ENCODE data around the gene NINJ1.

Gene NINJ1

DNA sequence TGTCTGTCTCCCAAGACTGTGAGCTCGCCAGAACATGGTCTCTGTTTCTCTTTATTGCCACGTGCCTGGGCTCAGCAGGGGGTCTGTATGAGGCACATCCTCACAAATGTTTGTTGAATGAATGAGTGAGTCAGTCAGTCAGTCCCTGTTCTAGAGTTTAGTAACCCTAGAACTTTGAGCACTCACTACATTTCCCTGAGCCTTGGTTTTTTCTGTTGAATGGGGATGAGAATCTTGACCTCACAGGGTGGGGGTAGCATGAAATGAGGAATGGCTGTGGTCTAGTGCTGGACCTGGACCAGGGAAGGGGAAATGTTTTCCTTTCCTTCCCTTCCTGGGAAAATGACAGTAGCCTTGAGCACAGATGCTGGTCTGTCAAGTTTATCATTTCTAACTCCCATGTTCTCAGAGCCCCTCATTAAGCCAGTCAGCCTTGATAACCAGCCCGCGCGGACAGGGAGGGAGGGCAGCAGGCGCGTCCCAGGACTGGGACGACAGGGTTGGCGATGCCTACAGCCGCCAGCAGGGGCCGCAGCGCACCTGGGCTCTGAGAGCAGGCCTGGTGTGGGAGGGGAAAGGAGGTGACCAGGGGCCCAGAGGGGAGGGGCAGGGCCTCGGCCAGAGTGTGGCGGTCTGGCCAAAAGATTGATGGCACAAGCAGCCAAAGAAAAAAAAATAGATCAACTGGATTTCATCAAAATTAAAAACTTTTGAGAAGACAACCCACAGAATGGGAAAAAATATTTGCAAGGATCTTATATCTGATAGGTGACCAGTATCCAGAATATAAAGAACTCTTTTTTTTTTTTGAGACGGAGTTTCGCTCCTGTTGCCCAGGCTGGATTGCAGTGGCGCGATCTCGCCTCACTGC is 25.8 kb upstream of the NINJ1 start:
- peak; percentile 60 to 66 for DNase-seq (ENCODE audit: low read depth in 2 of 2)

DNA sequence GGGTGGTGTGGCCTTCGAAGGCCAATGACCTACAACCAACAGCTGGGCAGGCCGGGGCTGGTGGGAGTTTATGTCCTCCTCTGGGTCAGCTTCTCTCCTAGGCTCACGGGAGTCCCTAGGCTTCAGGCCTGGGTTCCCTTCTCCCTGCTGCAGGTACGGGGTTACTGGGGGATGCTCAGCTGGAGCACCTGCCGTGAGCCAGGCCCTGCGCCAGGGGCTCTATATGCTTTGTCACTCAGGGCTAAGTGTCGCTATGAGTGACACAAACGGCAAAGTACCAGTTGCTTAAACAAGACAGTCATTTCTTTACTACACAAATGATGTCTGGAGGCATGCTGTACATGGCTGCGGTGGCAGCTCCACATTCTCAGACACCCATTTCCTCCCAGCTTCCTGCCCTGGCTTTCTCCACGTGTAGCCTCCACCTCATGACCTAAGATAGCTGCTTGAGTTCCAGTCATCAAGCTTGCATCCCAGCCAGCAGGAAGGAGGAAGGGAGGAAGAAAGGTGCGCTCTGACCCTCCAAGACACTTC is 22.5 kb upstream of the NINJ1 start:
- DNase-seq (ENCODE audit: low read depth in 2 of 2) = no peak

DNA sequence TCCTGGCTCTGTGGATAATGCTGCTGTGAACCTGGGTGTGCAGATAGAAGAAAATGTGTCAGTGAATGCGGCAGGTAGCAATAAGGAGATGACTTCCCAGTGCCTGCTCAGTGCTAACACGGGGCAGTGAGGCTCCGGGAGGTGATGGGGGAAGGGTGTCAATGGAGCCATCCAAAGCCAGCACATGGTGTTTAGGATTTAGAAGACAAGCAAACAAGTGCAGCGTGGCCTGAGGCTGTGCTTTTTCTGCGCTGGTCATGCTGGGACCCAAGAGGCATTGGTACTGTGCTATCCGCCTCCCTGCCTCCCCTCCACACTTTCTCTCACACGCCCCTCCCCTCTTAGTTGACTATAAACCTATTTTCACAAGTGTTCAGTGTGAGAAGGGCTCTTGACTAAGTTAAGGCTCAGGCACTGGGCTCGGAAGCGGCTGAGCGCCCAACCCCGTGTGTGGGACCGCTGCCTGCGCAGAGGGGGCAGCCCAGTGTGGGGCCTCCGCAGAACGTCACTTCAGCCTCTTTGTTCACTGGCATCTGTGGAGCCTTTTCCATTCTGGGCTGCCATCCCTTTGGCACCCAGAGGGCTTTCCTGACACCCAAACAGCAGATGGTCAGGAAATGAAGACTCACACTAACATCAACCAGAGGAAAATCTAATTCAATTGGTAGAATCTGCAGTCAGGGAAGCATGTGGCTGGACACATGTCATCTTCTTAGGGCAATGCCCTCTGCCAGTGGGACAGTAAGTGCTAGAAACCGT is 21.8 kb upstream of the NINJ1 start:
- no peak for DNase-seq (ENCODE audit: low read depth in 2 of 2)

DNA sequence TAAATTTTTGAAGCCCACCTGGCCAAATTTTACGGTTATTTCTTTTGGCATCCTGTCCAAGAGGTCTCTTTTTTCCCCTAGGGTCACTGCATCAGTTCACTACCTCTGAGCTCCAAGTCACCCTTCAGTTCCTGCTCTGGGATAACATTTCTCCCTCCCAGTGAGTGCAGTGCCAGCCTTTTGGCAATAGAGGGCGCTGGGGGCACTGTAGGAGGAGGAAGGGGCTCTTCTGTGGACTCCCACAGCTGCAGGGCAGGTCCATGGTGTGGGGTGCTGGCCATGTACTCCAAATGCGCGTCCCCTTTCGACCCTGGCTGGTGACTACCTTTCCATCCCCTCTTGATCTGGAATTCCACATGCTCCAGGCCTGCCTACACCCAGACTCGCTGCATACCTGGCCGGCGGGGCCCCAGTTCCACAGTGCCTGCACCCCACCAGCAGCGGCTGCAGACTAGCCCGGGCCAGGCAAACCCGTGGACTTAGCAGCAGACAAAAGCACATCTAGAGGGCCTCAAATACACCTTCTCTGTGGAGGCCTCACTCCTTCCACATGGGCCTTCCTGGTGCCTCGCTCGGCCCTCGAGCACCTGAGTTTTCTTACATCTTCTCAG is 20.3 kb upstream of the NINJ1 start:
- no peak for DNase-seq (ENCODE audit: low read depth in 2 of 2)

DNA sequence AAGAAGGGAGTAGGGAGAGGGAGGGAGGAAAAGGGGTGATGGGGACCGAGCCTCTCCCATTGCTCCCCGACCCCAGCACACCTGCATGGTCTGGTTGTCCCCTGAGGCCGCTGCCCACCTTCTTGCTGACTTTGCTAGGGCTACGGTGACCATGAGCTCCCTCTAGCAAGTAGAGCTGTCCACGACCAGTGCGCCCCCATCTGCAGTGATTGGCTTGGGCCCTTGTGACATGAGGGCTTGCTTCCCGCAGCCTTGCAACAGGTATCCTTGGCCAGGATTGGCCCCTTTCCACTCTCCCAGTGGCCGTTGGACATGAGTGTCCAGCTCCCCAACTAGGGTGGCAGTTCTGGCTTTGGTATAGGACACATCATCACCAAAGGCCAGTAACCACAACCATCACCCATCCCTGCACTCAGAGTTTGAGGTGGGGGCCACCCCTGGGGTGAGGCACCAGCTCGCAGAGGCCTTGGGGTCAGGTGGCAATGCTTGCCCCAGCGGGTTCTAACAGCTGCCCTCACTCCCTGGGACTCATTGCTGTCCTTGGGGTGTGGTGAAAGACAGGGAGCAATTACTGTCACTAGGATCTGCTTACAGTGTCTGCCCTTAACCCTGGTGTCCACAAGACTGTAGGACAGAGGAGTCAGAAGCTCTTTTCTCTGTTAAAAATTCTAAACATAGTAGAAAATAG is 17.2 kb upstream of the NINJ1 start:
- DNase-seq (ENCODE audit: low read depth in 2 of 2) = no peak

DNA sequence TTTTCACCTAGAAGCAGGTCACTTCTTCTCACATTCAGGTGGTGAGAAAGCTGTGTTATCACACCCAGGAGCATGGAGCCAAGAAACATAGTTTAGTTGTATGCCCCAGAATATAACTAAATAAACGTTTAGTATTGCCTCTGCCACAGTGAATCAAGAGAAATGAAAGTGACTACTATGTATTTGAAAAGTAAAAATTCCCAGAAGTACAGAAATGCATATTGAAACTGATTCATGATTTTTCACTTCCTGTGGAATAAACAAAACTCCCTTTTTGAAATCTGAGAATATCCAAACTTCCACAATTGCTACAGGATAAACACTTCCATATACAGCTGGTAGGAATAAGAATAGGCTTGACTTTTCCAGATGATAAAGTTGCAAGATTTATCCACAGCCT is 15.3 kb upstream of the NINJ1 start:
- DNase-seq (ENCODE audit: low read depth in 2 of 2) = no peak

DNA sequence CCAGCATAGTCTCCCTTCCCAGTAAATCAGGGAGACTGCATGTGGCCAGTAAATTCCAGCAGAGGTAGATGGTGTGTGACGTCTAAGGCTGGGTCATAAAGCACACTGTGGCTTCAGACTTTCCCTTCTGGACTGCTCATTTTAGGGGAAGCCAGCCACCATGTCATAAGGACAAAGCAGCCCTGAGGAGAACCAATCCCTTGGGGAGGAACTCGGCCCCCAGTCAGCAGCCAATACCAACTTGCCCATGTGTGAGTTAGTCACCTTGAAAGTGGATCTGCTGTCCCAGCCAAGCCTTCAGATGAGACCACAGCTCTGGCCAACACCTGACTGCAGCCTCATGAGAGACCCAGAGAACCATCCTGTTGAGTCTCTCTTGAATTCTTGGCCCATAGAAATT is 14.7 kb upstream of the NINJ1 start:
- no peak for DNase-seq (ENCODE audit: low read depth in 2 of 2)

DNA sequence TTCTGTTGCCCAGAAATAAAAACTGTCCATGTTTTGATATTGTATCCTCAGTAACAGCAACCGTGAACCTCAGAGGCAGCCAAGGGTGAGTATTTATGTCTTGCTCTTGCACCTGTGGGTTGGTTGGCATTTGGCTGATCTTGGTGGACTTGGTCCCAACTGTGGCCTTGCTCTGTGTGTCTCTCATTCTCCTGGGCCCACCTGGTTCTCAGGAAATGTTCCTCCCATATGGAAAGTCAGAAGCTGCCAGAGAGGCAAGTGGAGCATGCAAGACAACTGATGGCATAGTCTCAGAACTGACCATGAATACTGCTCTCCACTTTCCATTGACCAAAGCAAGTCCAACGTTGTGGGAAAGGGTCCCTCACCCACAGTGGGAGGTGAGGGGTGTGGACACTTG is 13.6 kb upstream of the NINJ1 start:
- DNase-seq (ENCODE audit: low read depth in 2 of 2) = no peak

DNA sequence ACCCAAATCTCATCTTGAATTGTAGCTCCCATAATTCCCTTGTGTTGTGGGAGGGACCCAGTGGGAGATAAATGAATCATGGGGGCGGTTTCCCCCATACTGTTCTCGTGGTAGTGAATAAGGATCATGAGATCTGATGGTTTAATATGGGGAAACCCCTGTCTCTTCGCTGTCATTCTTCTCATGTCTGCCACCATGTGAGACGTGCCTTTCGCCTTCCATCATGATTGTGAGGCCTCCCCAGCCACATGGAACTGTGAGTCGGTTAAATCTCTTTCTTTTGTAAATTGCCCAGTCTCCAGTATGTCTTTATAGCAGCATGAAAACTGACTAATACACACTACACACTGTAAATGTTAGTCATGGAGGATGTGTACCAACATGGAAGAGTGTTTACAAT is 12.6 kb upstream of the NINJ1 start:
- DNase-seq (ENCODE audit: low read depth in 2 of 2) = peak; percentile 34 to 35

DNA sequence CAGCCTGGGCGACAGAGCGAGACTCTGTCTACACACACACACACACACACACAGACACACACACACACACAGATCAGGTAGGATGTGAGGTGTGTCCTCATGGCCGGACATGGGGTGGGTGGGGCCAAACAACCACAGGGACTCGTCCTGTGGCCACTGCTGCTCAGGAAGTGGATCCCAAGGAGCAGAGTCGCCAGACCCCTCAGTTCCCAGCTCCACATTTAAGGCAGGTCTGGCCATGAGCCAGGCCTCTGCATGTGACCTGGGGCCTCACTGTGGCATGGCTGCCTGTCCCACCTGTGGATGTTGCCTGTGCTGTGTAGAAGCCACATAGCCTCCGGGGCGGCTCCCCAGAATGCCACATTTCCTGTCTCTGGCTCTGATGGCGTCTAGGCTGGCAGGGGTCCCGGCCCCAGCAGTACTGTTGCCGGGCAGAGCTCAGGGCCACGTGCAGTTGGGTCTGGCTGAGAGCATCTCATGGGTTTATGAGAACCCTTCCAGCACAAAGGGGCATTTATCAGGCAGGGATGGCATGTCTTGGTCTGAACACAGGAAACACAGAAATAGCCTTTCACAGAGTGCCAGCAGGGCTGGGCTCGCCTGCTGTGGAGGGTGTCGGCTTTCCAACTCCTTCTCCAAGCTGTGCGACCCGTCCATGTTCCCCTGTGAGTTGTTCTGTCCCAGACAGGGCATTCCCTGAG is 9.9 kb upstream of the NINJ1 start:
- DNase-seq (ENCODE audit: low read depth in 2 of 2) = no peak

DNA sequence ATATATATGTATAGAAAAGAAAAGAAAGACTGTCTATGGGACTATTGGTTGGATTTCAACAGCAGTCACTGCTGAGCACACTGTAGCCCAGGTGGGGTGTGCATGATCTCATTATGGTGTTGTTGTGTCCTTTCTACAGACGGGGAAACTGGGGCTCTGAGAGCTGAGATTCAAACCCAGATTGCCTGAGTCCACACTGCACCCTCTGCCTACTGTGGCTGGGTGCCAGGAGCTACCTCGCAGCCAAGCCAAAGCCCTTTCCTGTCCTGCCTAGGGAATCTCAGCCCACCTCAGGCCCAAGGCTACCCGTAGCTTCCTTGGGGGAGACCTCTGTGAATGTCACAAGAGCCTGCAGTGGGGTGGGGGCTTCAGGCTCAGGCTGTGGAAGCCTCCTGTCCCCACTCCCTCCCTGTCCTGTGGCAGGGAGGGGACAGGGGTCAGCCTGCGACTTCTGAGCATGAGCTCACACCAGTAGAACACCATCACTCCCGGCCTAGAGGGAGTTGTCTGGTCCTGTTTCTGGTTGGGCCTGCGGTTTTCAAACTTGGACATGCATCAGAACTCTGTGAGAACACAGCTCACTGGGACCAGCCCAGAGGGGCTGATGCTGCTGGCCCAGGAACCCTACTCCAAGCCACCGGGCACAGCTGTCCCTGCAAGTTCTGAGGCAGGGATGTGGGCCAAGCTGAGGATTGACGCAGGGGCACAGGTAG is 7.9 kb upstream of the NINJ1 start:
- no peak for DNase-seq (ENCODE audit: low read depth in 2 of 2)

DNA sequence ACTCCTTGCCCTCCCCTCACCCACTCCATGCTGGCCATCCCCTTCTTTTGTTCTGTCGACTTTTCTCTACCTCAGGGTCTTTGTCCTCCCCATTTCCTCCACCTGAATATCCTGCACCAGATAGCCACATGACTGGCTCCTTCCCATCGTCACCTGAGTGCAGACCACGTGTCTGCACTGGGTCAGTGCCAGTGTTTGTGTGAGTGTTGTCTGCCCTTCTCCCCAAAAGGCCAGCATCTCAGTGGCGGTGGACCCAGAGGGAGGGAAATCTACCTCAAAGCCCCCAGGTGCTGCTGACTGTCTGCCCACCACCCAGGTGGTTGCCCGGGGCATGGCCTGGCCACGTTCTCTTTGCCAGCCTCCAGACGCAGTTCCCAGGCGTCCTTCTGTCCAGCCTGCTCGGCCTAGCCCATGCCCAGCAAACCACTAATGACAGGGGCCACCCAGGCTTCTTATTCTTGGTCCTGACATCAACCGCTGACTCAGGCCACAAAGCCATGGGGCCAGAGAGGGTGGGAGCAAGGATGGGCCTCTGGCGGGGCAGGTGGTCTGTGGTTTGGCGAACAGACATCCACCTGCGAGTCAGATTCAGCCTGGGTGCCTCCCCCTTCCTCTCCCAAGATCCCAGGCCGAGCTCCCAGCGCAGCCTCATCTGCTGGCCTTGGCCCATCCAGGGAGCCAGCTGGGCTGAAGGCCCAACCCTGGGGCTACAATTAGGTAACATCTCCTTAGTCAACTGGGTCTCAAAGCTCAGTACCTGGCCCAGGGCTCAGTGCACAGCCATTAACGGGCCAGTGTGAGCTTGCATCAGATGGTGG is 5.5 kb upstream of the NINJ1 start:
- no peak for DNase-seq (ENCODE audit: low read depth in 2 of 2)

DNA sequence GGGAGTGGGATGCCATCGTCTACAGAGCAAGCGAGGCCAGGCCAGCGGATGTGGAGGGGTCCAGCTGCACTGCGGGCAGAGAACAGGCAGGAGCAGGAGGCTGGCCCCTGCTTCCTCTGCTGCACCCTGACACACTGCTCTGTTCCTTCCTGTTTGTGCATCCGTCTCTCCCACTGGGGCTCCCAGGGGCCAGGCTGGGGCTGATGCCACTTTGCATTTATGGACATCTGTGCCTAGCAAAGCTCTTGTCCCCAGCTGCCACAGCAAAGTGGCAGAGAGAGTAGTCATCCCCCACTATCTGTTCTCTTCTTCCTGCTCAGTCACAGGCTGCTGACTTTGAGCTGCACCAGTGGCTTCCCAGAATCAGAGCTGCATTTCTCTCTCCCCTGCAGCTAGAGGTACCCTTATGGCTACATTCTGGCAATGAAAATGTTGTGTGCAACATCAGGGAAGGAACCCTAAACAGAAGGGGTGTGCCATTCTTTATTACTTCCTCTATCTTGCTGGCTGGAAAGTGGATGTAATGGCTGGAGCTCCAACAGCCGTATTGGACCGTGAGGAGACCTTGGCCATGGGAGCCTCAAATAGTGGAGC is 4.2 kb upstream of the NINJ1 start:
- DNase-seq (ENCODE audit: low read depth in 2 of 2) = no peak

DNA sequence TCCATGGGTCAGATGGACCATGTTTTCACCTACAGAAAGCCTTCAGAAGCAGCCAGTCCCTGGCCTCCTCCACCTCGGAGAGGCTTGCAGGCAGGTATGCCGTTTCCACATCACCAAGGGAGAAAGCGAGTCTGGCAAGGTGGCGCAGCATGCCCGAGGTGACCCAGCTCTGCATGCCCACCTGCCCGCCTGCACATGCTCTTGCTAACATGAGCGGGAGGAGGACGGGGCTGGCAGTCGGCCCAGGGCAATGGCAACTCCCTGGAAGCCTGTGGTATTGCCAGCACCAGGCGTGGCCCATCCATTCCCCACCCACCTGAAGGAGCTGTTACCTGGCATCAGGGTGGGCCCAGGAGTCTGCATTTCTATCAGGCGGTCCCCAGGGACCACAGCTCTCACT is 3.3 kb upstream of the NINJ1 start:
- DNase-seq (ENCODE audit: low read depth in 2 of 2) = no peak

DNA sequence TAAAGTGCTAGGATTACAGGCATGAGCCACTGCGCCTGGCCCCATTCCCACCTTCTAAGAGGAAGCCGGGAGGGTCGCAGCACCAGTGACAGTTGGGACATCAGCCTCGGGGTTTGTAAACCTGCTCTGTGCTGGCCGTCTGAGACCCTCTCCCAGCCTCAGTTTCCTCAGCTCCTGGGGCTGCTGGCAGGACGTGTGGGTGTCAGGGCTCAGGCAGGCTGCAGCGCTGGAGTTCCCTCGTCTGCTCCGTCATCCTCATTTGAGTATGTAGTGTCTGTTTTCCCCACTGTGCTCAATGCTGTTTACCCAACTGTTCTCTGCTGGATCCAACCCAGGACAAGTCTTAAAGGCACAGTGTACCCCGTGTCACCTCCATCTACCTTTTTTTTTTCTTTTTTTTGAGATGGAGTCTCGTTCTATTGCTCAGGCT is 2.0 kb upstream of the NINJ1 start:
- DNase-seq (ENCODE audit: low read depth in 2 of 2) = no peak

DNA sequence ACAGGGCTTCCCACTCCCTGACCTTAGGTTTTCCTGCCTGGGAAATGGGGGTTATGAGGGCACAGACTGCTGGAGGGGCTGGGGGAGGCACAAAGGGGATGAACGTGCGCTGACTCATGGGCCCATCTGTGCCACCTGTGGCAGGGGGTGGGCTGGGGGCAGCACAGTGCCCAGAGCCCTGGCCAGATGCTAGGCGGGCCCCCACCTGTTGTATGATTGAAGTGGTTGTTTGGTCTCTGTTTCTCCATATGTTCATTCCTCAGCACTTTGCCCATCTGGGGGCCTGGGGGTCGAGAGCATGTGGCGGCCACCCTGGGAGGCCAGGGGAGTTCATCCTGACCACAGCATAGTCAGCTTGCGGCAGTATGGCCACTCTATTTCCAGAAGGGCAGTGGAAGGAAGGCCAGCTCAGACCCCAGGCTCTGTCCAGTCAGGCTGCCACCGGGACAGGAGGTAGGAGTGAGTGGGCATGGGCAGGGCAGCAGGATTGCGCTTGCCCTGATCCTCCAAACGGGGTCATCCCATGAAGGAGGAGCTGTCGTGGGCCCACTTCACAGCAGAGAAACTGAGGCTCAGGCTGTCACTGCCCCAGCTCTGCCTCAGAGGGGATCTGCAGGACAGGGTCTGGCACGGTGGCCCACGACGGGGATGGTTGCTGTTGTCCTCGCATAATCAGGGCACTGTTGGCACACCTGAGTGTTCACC is 841 bp upstream of the NINJ1 start:
- no peak for DNase-seq (ENCODE audit: low read depth in 2 of 2)

DNA sequence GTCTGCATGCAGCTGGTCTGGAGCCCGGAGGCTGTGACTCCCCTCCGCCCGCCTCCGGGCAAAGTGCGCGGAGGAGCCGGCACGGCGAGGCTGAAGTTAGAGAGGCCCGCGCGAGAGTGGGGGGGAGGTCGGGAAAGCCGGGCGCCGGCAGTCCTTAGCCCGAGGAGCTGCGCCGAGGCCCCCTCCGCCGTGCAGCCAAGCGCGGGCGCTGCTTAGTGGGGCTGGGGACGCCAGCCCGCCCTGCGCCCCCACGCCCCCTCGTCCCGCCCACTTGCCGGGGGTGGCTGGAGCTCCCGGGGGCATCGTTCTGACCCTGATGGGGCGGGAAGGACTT is 403 bp downstream of the NINJ1 start:
- peak in 1 of 2 donors; percentile 38 for DNase-seq (ENCODE audit: low read depth in 2 of 2)

DNA sequence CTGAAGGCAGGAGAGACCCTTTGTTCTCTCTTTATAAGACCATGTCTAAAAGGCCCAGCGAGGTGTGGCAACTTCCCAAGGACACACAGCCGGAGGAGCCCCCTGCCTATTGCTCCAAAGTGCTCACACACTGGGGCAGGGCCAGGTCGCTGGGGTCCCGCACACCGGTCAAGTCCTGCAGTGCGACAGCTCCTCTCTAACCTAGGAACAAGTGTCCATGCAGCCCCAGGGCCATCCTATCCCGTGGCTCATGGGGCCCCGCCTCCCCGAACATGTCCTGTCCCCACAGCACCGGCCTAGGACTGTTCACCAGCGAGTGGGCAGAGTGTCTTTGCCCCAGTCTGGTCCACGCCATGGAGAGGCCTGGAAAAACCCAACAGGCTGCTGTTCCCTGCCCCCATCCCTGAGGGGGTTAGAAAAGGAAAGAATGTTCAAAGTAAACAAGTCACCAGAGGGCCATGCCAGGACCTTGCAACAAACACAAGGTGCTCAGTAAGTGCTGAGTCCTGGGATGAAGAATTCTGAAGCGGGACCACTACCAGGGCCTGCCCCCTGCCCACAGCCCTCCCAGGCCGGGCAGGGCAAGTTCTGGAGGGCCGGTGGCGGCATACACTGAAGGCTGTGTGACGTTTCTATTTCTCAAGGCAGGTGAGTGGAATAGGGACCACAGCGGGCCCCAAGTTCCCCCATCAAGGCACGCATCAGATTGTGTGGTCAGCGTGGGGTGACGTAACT is 938 bp downstream of the NINJ1 start:
- no peak for DNase-seq (ENCODE audit: low read depth in 2 of 2)
